CD4-positive, alpha-beta T cell treated with Interleukin-21 for 1 hour (primary cell): Measurements from ENCODE around the gene MYO1E.
"Not testable (repeated sequence)": the region's sequence is repeated elsewhere in the genome, so short reads cannot be mapped to it uniquely, and the experiment has no call there.

Source experiments
- DNase-seq: peaks from one replicate; pipeline ENCODE4 v3.0.0-alpha.2; 2020

MYO1E gene

DNA sequence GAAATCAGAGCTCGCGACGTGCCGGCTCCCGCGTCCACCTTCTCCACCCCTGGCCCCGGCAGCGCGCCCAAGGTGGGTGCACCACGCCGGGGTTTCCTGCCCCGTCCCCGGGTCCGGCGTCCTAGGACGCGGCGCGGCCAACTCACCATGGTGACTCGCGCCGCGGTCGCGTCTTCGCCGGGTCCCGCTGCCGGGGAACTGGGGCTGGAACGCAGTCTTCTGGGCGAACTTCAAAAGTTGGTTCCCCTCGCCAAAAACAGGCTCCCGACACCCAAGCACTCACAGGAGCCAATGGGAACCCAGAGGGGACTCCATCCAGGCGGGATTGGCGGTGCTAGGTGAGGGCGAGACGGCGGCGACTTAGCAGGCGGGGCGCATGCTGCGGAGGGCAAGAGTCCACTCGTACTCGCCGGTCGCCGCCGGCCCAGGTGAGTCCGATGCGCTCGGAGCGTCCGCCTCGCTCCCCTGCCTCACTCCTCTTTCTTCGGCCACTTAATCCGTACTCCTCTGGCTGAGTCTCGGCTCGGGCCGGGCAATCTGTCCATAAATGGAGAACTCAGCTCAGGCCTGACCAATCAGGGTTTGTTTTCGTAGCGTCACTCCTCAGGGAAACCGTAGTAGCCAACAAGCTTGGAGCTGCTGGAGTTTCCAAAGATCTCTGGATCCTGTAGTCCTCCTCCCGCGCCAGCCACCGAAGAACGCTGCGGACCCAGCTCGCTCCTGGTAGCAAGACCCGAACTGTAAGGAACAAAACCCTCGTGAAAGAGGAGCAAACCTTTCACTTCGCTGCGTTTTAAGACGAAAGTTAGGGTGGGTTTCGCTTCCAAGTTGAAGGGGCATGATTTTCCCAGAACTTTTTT lies at the start of gene MYO1E:
Gene MYO1E, minus strand, starts transcription at position 520 of the 860 bp plus-strand sequence. Its CDS starts 371 bp downstream, at position 149.
- peak; percentile 30 for DNase-seq

- no peak for DNase-seq
Observed at GRCh38 chr15:59420986-59421618, 48.4 kb upstream of the MYO1E start.

DNA sequence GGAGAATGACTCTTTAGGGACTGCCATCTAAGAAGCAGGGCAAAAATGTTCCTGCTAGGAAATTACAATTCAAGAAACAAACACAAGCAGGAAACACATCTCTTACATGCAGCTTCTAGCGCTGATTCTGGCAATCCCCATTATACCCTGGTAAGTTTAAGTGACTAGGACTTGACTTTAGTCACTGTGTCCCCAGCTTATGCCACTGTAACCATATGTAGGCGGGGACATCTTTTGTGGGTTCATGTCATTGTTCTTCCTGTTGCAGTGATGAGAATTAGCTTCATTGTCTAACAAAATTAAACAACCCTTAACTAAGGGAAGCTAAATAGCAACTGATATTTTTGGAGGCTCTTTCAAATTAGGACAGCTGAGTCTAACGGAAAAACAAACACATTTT lies 47.4 kb upstream of the MYO1E start:
- DNase-seq: no peak

- DNase-seq: no peak
Observed at GRCh38 chr15:59419170-59419569, 46.5 kb upstream of the MYO1E start.

DNA sequence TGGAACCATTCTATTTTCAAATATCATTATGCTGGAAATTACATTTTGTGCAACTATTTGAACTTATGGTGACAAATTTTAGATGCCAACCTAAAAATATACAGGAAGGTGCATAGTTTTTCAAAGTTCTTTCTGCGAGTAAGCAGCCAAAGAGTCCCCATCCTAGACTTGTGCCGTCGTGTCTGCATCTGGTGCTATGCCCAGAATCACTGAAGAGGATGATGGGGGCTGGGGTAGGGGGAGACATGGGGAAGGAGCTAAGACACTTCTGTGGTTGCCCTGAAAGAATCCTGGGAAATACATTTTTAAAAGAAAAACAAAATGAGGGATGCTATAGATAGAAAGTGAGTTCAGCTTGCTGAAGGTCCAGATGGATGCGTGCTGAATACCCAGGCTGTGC lies 44.1 kb upstream of the MYO1E start:
- no peak for DNase-seq

GRCh38 chr15:59413577-59413976 lies 40.9 kb upstream of the MYO1E start:
- DNase-seq: no peak

DNA sequence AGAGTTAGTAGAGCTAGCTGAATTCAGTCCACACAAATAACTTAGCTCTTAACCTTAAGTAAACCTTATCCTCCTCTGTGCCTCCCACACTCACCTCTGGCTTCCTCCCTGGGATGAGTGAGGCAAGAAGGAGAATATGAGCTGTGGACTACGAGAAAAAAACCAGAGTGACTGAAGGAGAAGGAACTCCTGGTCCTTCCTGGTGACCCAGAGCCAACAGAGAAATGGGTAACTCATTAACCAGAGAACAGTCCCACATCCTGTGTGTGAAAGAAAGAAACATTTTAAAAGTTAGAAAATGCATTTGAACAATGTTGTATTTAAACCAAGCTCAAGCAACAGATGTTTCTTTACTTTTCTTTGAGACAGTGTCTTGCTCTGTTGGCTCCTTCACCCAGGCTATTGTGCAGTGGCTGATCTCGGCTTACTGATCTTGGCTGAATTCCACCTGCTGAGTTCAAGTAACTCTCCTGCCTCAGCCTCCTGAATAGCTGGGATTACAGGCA lies 37.8 kb upstream of the MYO1E start:
- no peak for DNase-seq

- DNase-seq: no peak
Observed at GRCh38 chr15:59407946-59408345, 35.3 kb upstream of the MYO1E start.

- no peak for DNase-seq
Observed at GRCh38 chr15:59406446-59406845, 33.8 kb upstream of the MYO1E start.

- DNase-seq: no peak
Observed at GRCh38 chr15:59405079-59405478, 32.4 kb upstream of the MYO1E start.

DNA sequence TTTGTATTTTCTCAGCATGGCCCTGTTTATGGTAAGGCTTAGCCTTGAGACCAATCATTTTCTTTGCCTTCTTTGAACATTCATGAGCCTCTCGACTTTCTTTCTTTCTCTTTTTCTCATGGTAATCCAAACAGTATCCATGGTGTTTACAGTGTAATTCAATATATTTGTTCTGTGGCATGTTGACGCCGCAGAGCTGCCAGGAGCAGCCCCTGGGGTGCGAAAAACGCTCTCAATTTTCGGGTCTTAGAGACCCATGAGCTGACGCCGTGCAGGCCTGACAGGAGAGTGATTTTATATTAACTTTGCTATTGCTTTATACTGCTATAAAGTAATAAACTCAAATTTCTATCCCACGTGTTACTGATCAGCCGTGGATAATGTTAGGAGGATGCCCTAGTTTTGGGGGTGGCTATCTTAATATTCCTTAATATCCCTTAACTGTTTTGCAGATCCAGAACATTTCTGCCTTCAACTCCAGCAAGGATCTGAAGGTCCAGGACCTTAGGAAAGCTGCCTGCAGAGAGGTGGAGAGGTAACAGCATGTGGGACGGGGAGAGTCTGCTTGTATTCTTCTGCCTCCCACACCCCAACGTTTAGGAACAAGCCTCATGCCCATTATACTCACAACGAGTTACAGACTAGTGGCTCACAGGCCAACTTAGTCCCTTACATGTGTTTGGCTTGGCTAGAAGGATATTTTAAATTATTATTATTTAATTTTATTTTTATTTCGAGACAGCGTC lies 29.3 kb upstream of the MYO1E start:
- DNase-seq: no peak

- not testable (repeated sequence) for DNase-seq
Observed at GRCh38 chr15:59401051-59401823, 28.6 kb upstream of the MYO1E start.

DNA sequence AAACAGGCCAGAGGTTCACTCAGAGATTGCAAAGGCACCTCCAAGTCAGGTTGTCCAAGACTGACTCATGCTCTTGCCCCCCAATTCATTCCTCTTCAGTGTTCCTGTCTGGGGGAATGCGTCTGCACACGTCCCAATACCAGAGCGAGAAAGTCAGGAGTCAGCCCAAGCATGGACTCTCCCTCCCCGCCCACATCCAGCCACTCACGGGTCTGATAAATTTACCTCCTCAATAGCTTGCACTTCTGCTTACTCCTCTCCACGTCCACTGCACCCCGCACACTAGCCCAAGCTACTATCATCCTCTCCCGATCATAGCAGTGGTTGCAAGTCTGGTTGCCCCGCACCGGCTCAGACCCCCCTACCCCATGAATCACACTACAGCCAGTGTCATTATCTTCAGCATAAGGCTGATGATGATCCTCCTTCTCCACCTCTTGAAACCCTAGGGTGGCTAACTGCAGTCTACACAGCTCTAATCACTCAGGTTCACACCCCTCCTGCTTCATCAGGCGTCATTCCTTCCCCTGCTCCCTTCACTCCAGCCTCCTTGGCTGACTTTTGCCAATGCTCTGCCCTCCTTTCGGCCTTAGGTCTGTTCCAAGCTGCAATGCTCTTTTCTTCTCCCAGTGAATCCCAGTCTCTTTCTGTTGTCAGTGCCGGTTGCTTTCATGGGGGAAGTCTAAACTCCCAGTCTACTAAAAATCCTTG lies 27.6 kb upstream of the MYO1E start:
- DNase-seq: no peak

DNA sequence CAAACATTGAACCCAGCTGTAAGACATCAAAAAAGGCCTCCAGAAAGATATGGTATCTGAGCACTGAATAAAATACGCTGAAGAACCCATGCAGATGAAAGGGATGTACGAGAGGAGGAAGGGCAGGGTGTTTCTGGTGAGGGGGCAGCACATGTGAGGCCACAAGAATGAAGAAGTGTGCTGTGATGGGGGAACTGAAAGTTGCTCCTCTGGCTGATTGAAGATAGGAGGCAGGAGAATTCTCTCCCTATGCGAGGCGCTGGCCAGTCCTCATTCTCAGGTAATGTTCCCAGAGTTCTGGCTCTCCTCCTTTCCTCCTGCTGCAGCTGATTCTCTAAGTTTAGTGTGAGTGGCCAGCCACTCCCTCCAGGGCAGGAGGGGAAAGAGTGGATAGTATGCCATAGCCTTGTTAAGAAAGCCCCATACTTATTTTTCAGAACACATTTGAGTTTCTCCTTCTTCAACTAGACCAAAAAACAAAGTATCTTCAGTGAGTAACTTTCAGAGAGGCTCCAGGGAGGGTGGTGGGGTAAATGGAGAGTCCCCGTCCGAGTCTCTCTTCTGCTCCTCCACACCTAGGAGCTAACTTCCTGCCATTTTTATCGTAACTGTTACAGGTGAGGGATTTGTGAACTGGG lies 26.9 kb upstream of the MYO1E start:
- DNase-seq: no peak

GRCh38 chr15:59398220-59398619 lies 25.5 kb upstream of the MYO1E start:
- no peak for DNase-seq

DNA sequence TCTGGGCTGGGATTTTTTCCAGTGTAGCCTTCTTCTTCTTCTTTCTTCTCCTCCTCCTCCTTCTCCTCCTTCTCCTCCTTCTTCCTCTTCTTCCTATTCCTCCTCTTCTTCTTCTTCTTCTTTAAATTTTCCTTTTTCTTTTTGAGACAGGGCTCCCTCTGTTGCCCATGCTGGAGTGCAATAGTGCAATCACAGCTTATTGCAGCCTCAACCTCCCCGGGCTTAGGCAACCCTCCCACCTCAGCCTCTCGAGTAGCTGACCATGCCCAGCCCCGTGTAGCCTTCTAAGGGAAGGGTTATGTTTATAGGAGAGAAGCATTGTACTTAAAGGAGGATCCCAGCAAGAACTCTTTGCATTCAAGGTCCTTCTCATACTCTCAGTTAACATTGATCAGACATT lies 24.0 kb upstream of the MYO1E start:
- DNase-seq: no peak

- no peak for DNase-seq
Observed at GRCh38 chr15:59396211-59396610, 23.5 kb upstream of the MYO1E start.

DNA sequence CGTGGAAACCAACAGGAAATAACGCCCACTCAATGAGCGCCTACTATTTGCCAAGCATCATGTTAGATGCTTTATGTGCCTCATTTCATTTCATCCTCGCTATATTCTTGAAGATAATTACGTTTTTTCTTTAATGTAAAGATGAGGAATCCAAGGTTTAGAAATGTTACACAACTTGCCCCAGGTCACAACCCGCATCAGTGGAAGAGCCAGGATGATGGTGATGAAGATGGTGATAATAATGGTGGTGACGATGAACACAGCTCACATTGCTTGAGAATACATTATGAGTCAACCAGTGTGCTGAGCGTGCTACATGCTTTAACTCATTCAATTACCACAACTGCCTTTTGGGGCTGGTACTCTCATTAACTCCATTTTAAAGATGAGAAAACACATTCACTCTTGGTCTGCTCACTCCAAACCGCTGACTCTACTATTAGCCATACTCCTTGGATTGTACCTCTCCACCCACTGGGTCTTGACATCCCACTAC lies 21.5 kb upstream of the MYO1E start:
- DNase-seq: no peak

GRCh38 chr15:59392299-59392698 lies 19.6 kb upstream of the MYO1E start:
- DNase-seq: no peak

DNA sequence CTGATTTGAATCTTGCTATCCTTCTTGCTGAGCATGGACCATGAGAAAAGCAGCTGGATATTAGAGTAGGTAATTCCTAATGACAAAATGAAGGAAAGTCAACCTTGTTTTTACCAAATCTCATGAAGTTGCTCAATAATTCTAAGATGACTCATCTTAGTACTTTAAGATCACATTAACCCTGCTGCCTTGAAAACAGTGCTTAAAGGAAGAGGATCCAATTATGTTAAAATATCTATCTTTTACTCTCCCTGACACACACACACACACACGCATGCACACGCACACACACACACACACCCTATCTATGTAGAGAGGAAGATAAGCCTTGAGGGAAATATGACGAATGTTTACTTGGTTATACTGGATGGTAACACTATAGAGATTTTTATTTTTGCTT lies 16.0 kb upstream of the MYO1E start:
- DNase-seq: no peak

- not testable (repeated sequence) for DNase-seq
Observed at GRCh38 chr15:59387196-59387878, 14.7 kb upstream of the MYO1E start.
